GM13976 (cell line): ENCODE data around the gene FAU.

Source experiments
- DNase-seq: peaks from one replicate; pipeline ENCODE4 v3.0.0; 2012; ENCODE audit warnings: low spot score
- in situ Hi-C: fragments of 300-500 bp; cut with MboI; formaldehyde crosslinking; loops from one replicate; pipeline ENCODE4 v1.12.0; 2022; ENCODE audit warnings: low sequenced_read_pairs, mixed read lengths, inconsistent platforms; ENCODE audit not compliant: unreplicated experiment
- TF ChIP-seq, protein P1 (sequence below): IDR thresholded peaks from 2 replicates; pipeline ENCODE4 v1.5.1; 2012; ENCODE audit warnings: borderline replicate concordance, mild to moderate bottlenecking; ENCODE audit not compliant: insufficient read depth; ENCODE audit errors: extremely low read depth, missing control alignments, control extremely low read depth

Gene FAU

DNA sequence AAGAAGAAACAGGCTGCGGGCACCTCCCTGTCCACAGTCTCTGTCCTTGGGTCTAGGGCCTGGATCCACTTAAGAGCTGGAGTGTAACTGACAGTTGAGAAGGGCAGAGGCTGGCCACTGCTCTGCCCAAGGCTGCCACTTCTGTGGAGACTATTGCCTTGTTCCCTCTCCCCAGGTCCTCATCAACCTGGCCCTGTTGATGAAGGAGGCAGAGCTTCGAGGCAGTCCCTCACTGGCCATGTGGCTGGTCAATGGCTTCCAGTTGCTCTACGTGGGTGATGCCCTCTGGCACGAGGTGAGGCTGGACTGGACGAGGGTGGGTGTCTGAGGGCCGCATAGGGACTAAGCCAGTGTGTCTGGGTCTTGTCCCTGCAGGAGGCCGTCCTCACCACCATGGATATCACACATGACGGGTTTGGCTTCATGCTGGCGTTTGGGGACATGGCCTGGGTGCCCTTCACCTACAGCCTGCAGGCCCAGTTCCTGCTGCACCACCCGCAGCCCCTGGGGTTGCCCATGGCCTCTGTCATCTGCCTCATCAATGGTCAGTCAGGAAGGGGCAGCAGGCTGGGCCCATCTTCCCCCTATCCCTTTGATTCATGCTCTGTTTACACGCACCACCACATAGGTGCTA lies 7.3 kb downstream of the FAU start:
- in situ Hi-C loops: no loop called here
- TF ChIP-seq, protein P1, sequence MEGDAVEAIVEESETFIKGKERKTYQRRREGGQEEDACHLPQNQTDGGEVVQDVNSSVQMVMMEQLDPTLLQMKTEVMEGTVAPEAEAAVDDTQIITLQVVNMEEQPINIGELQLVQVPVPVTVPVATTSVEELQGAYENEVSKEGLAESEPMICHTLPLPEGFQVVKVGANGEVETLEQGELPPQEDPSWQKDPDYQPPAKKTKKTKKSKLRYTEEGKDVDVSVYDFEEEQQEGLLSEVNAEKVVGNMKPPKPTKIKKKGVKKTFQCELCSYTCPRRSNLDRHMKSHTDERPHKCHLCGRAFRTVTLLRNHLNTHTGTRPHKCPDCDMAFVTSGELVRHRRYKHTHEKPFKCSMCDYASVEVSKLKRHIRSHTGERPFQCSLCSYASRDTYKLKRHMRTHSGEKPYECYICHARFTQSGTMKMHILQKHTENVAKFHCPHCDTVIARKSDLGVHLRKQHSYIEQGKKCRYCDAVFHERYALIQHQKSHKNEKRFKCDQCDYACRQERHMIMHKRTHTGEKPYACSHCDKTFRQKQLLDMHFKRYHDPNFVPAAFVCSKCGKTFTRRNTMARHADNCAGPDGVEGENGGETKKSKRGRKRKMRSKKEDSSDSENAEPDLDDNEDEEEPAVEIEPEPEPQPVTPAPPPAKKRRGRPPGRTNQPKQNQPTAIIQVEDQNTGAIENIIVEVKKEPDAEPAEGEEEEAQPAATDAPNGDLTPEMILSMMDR: no peak
- DNase-seq: no peak

DNA sequence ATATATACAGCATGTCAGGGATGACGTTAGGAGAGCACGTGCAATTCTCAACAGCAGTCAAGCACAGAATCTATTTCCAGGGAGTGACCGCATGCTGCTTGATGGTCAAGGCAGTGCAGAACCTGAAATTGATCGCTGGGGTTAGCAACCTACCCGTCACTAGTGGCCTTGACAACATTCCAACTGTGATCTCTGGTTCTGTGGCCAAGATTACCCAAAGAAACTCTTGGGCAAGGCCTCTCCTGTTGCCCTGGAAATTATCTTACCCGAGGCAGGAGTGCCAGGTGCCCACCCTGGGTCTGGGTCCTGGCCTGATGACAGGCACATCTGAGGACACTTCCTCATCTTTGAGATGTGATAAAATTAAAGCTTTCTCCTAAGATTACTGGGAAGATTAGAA lies 8.1 kb downstream of the FAU start:
- TF ChIP-seq, protein P1: no peak
- DNase-seq: no peak
- in situ Hi-C loops: no loop called here

DNA sequence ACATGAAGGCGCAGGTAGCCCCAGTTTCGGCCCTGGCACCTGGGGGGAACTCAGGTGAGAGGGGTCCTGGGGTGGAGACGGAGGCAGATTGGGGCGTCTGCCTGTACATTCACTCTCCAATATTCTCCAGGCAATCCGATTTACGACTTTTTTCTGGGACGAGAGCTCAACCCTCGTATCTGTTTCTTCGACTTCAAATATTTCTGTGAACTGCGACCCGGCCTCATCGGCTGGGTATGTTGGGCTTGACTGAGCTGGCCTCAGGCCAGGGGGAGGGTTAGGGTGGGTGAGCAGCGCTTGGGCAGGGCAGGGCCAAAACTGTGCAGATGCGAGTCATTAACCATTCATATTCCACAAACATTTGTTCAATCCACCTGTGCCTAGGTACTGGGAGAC lies 8.6 kb downstream of the FAU start:
- no peak for DNase-seq
- TF ChIP-seq, protein P1: no peak
- in situ Hi-C loops: no loop called here

DNA sequence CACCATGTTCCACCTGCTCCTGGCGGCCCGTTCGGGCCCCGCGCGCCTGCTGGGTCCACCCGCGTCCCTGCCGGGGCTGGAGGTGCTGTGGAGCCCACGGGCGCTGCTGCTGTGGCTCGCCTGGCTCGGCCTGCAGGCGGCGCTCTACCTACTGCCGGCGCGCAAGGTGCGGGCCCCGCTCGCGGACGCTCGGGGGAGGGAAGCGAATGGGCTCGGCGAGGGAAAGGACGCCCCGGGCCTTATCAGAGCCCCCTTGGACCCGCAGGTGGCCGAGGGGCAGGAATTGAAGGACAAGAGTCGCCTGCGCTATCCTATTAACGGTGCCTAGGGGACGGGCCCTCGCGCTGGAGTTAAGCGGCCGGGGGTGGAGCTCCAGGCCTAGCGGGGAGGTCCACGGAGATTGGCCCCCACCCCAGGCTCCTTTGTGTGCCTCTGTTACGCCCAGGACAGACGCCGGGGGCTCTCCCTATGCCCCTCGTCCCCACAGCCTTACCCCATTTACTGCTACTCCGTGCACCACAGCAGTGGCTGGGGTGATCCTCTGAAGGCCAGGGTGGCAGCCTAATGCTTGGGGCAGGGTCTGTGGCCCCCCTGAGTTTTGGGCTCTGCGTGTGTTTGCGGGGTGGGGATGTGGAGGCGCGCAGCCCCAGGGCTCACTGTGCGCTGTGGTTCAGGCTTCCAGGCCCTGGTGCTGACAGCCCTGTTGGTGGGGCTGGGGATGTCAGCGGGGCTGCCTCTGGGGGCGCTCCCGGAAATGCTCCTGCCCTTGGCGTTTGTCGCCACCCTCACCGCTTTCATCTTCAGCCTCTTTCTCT lies 9.2 kb downstream of the FAU start:
- peak; percentile 83 for DNase-seq
- in situ Hi-C loops: no loop called here
- TF ChIP-seq, protein P1: peak; percentile 98

DNA sequence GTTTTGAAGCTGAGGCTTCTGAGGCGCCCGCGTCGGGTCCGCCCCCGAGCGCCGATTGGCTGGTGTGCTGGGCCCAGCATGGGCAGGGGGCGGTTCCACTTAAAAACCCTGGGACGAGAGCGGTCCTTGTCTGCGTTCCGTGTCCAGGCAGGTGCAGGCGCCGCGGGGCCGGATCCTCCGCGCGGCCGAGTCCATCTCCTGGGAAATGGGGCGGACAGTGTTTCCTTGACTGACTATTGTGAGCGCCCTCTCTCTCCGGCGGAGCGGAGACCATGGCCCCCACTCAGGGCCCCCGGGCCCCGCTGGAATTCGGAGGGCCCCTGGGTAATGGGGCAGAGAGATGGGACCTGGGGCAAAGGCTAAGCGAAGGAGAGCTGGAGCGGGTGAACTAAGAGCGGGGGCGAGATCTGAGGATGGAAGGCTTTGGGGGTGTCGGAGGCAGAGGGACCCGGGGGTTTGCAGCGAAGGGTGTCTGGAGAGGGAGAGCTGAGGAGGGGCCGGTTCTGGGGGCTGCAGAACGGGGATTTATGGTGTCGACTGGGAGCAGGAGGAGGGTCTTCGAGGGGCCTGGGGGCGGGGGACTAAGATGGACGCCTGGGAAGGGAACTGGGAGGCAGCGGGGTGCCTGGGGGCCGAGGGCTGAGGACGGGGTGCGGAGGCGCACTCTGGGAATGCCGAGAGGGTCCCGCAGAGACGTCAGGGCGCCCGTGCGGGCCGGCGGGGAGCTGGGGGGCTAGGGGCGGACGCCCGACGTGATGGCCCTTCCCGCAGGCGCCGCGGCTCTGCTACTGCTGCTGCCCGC lies 10.0 kb downstream of the FAU start, which contains the start of gene TM7SF2:
TM7SF2 (plus strand) TSS at position 129 of the 802 bp plus-strand sequence; CDS start at position 273, 144 bp downstream.
- peak; percentile 98 for DNase-seq
- TF ChIP-seq, protein P1: no peak
- in situ Hi-C loops: no loop called here

DNA sequence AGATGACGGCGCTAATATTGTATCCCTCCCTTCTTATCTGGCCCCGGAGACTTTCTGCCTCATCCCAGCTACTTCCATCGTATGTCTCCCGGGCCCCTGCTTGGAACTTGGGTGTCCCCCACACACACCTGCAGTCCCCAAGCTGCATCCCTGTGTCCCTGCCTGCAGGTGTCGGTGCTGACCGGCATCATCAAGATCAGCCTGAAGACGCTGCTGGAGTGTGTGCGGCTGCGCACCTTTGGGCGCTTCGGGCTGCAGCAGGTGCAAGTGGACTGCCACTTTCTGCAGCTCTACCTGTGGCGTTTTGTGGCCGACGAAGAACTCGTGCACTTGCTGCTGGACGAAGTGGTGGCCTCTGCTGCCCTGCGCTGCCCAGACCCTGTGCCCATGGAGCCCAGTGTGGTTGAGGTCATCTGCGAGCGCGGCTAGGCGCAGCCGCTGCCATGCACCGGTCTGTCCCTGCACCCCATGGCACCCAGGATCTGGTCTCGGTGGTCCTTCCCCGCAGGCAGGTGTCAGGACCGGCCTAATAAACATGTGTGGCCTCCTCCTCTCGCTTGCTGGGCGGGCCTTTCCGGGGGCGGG lies 10.7 kb downstream of the FAU start:
- in situ Hi-C loops: no loop called here
- TF ChIP-seq, protein P1: no peak
- DNase-seq: no peak
